Measurements from ENCODE around the gene ADAP1. TPM values are rescaled to one million over a fixed set of nuclear protein-coding genes. Genes with fewer than 3 reads are reported as not detected.

ADAP1 gene
- total and polyA plus RNA-seq, 2 of the 13 experiments (the other 11 are each of a cell fraction or from before 2014, with no cell fraction given) = 10.5 to 24.6 TPM

GRCh38 chr7:876077-876971, 78.2 kb downstream of the ADAP1 start, which contains the start of gene GET4 (continued):
- 0 out of 2 replicates have a peak, but pooled peaks have one; percentile 69 for TF ChIP-seq BRF2 (CRISPR knock-in tag; IDR thresholded peaks at IDR 0.05)
- TF ChIP-seq SUZ12 (IDR thresholded peaks at IDR 0.05; ENCODE audit: low read depth, low read length) = no peak
- no peak for TF ChIP-seq NCOA1 (CRISPR knock-in tag; IDR thresholded peaks at IDR 0.05)
- peak; percentile 93 for TF ChIP-seq ZBTB2 (CRISPR knock-in tag; IDR thresholded peaks at IDR 0.05; ENCODE audit: low read depth)
- TF ChIP-seq THAP9 (CRISPR knock-in tag; IDR thresholded peaks at IDR 0.05; ENCODE audit: borderline replicate concordance) = no peak
- TF ChIP-seq NR0B2 (CRISPR knock-in tag; IDR thresholded peaks at IDR 0.05) = peak; percentile 83
- TF ChIP-seq ZNF274 (CRISPR knock-in tag; IDR thresholded peaks at IDR 0.05) = peak; percentile 86; the same call in 1 of the 2 replicates
- TF ChIP-seq SALL2 (CRISPR knock-in tag; IDR thresholded peaks at IDR 0.05) = peak; percentile 87
- TF ChIP-seq DNMT1 (CRISPR knock-in tag; IDR thresholded peaks at IDR 0.05) = 0 out of 2 replicates have a peak, but pooled peaks have one; percentile 69
- TF ChIP-seq MXI1 (IDR thresholded peaks at IDR 0.05; ENCODE audit: borderline replicate concordance, low read depth, low read length) = peak; percentile 90; the same call in 1 of the 3 replicates
- peak; percentile 66; the same call in 1 of the 2 replicates for TF ChIP-seq ZFX (CRISPR knock-in tag; IDR thresholded peaks at IDR 0.05; ENCODE audit: low read depth)
- TF ChIP-seq PAWR (CRISPR knock-in tag; IDR thresholded peaks at IDR 0.05; ENCODE audit: borderline replicate concordance) = no peak
- no peak for TF ChIP-seq KMT2A (CRISPR knock-in tag; IDR thresholded peaks at IDR 0.05)
- 0 out of 2 replicates have a peak, but pooled peaks have one; percentile 47 for TF ChIP-seq ZSCAN29 (CRISPR knock-in tag; conservative IDR thresholded peaks at IDR 0.05)
- TF ChIP-seq ZNF766 (CRISPR knock-in tag; IDR thresholded peaks at IDR 0.05; ENCODE audit: borderline replicate concordance) = peak; percentile 70; the same call in 1 of the 2 replicates
- TF ChIP-seq JARID2 (CRISPR knock-in tag; IDR thresholded peaks at IDR 0.05; ENCODE audit: insufficient replicate concordance) = no peak
- TF ChIP-seq, protein P1, sequence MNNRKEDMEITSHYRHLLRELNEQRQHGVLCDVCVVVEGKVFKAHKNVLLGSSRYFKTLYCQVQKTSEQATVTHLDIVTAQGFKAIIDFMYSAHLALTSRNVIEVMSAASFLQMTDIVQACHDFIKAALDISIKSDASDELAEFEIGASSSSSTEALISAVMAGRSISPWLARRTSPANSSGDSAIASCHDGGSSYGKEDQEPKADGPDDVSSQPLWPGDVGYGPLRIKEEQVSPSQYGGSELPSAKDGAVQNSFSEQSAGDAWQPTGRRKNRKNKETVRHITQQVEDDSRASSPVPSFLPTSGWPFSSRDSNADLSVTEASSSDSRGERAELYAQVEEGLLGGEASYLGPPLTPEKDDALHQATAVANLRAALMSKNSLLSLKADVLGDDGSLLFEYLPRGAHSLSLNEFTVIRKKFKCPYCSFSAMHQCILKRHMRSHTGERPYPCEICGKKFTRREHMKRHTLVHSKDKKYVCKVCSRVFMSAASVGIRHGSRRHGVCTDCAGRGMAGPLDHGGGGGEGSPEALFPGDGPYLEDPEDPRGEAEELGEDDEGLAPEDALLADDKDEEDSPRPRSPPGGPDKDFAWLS (CRISPR knock-in tag; IDR thresholded peaks at IDR 0.05; ENCODE audit: borderline replicate concordance) = no peak
- TF ChIP-seq, protein P2, sequence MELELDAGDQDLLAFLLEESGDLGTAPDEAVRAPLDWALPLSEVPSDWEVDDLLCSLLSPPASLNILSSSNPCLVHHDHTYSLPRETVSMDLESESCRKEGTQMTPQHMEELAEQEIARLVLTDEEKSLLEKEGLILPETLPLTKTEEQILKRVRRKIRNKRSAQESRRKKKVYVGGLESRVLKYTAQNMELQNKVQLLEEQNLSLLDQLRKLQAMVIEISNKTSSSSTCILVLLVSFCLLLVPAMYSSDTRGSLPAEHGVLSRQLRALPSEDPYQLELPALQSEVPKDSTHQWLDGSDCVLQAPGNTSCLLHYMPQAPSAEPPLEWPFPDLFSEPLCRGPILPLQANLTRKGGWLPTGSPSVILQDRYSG (CRISPR knock-in tag; IDR thresholded peaks at IDR 0.05) = peak; percentile 22; the same call in 1 of the 2 replicates
- TF ChIP-seq STAG1 (CRISPR knock-in tag; IDR thresholded peaks at IDR 0.05) = no peak
